Pancreas (tissue), 10 donors: ENCODE results near the gene FRS2. TPM values are rescaled to one million over a fixed set of nuclear protein-coding genes. Genes with fewer than 3 reads are reported as not detected.
A peak's percentile ranks its signal among the peaks of the same experiment; 100 is the strongest.

Source experiments
- ATAC-seq, 4 donors: fragments of 200-7000 bp; cut with Tn5 transposase; one replicate each; pipeline versions ENCODE4 v1.8.0 to v1.9.1; 2020; ENCODE audit warnings: mild to moderate bottlenecking in 4 of 4, moderate library complexity in 4 of 4
- DNase-seq, 6 donors: peaks; one replicate each; pipeline ENCODE4 v3.0.0-alpha.2; 2020
- FAIRE-seq: peaks from 2 replicates; lab custom pipeline; 2012; peaks lifted over from hg19 to GRCh38; lab: Jason Lieb, UNC
- H3K27ac ChIP-seq, 4 donors: fragments of 200-600 bp; sonication (generic); 1 replicate in 3 of 4; 2 replicates in 1 of 4; pipeline versions ENCODE4 v1.5.0 to v1.8.0; 2020
- H3K27me3 ChIP-seq, 4 donors: fragments of 200-600 bp; one replicate each; pipeline ENCODE4 v1.8.0; 2021
- H3K36me3 ChIP-seq, 3 donors: fragments of 200-600 bp; sonication (generic) in 1 of 3; one replicate each; pipeline versions ENCODE4 v1.5.0 to v1.8.0; 2020 to 2021
- H3K4me1 ChIP-seq, 3 donors: fragments of 200-600 bp; one replicate each; pipeline ENCODE4 v1.8.0; 2021
- H3K4me3 ChIP-seq, 4 donors: fragments of 200-600 bp; sonication (generic) in 2 of 4; one replicate each; pipeline versions ENCODE4 v1.5.0 to v1.8.0; 2020 to 2021
- H3K9me3 ChIP-seq, 4 donors: fragments of 200-600 bp; one replicate each; pipeline ENCODE4 v1.8.0; 2021
- WGBS, 2 donors: extraction: QIAGEN DNeasy Blood & Tissue Kit; methylation state at CpG; one replicate each; pipeline ENCODE4 v1.1.7; 2013; 5-methylcytosine and 5-hydroxymethylcytosine counted together
- intact Hi-C, 3 donors: fragments of 100-400 bp; cut with DNase I; formaldehyde crosslinking; loops; one replicate each; pipeline versions ENCODE4 v1.11.1 to v1.14.2; 2022
- microRNA-seq, 2 donors: library from miRNA; unstranded; fragments of <30 nt; microRNA quantifications; one replicate each; pipeline versions ENCODE4 to v1.1.0, GENCODE V29; 2019 to 2020
- polyA plus RNA-seq, 2 donors: library from polyadenylated mRNA; stranded (reverse); fragments of 200-250 nt; gene quantifications; one replicate each; pipeline ENCODE4 v1.2.3, GENCODE V29; 2013
- total RNA-seq, 6 donors: library from RNA; stranded (reverse); fragmentation: NEBNext Ultra II Directional in 4 of 6; extraction: Animal tissue kit (Norgen Biotek cat#: 25700) in 4 of 6; gene quantifications; one replicate each; pipeline versions ENCODE4 v1.2.1 to v1.2.4, GENCODE V29; 2021 to 2023
- TF ChIP-seq, protein P1 (sequence below), 4 donors: fragments of 200-600 bp; sonication (generic) in 3 of 4; IDR thresholded peaks; one replicate each; pipeline versions ENCODE4 v1.5.0 to v1.8.0; 2021; ENCODE audit warnings: antibody characterized with exemption in 4 of 4
- donor health status: healthy with polysubstance abuse.
- donor health status: DM: no; HTN: no; CAD: no; lungs with moderate emphysema.
- donor health status: DM: no; HTN: no; CAD: no.
- donor health status: control.
- donor health status: control.
- donor health status: Bipolar disorder and iron deficiency.
- donor health status: DM: yes; HTN: yes; CAD: no.
- donor health status: DM: no; HTN: no; CAD: no.
- donor health status: DM: no; HTN: no; CAD: no.
- donor health status: DM: yes; HTN: yes; CAD: no.

The FRS2 gene
- total and polyA plus RNA-seq, 8 donors, result 2.5 to 23.2 (median 12.1) TPM

DNA sequence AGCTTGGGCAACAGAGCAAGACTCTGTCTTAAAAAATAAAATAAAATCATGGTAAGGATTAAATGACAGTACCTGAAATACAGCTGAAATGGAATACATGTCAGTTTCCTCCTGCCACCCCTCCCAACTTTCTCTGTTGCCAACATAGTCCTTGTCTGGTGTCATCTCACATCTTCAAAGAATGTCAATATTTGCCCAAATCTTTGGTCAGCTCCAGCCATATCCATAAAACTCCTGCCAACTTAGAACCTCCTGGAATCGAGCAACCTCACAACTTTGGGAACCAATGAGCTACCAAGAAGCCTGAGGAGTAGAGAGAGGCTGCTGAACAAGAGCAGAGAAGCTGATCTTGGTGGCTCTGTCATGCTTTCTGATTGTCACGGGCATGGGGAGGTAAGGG is 151.4 kb downstream of the FRS2 start:
- 81 to 83% methylated on average over 2 of the region's 2 CpGs for WGBS, 2 donors
- Histone ChIP-seq H3K36me3 (no peaks in the 10 kb centered on the region), H3K4me1 (peaks cover 0 to 4% (median 0%) of the 10 kb centered on the region in 3 donors), H3K9me3 (no peaks in the 10 kb centered on the region), H3K27ac (no peak overlapping the region), H3K4me3 (no peak overlapping the region), H3K27me3 (no peaks in the 10 kb centered on the region)
- DNase-seq, result no peak
- ATAC-seq, result no peak
- intact Hi-C loops, result no loop called here
- FAIRE-seq, result no peak
- TF ChIP-seq, protein P1, sequence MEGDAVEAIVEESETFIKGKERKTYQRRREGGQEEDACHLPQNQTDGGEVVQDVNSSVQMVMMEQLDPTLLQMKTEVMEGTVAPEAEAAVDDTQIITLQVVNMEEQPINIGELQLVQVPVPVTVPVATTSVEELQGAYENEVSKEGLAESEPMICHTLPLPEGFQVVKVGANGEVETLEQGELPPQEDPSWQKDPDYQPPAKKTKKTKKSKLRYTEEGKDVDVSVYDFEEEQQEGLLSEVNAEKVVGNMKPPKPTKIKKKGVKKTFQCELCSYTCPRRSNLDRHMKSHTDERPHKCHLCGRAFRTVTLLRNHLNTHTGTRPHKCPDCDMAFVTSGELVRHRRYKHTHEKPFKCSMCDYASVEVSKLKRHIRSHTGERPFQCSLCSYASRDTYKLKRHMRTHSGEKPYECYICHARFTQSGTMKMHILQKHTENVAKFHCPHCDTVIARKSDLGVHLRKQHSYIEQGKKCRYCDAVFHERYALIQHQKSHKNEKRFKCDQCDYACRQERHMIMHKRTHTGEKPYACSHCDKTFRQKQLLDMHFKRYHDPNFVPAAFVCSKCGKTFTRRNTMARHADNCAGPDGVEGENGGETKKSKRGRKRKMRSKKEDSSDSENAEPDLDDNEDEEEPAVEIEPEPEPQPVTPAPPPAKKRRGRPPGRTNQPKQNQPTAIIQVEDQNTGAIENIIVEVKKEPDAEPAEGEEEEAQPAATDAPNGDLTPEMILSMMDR (IDR thresholded peaks at IDR 0.05), result no peak

GRCh38 chr12:69623970-69624369 is 153.8 kb downstream of the FRS2 start:
- Histone ChIP-seq H3K9me3 (no peaks in the 10 kb centered on the region), H3K4me3 (no peak overlapping the region), H3K4me1 (peaks cover 0 to 4% (median 0%) of the 10 kb centered on the region in 3 donors), H3K27me3 (no peaks in the 10 kb centered on the region), H3K27ac (no peak overlapping the region), H3K36me3 (no peaks in the 10 kb centered on the region)
- ATAC-seq, result peak; percentile 95 to 99 (median 98)
- intact Hi-C loops, result no loop called here
- 36 to 38% methylated on average over 13 of the region's 13 CpGs for WGBS, 2 donors
- no peak for FAIRE-seq
- DNase-seq, result peak; percentile 84 to 97 (median 90)
- TF ChIP-seq, protein P1 (IDR thresholded peaks at IDR 0.05), result no peak

DNA sequence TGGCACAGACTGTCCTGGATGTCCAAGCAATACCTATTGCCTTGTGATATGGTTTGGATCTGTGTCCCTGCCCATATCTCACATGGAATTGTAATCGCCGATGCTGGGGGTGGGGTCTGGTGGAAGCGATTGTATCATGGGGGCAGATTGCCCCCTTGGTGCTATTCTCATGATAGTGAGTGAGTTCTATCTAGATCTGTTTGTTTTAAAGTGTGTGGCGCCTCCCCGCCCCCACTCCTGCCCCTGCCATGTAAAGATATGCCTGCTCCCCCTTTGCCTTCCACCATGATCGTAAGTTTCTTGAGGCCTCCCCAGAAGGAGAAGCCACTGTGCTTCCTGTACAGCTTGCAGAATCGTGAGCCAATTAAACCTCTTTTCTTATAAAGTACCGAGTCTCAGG is 157.3 kb downstream of the FRS2 start:
- FAIRE-seq, result no peak
- peaks cover 0 to 4% (median 0%) of the 10 kb centered on the region in 3 donors for H3K4me1 ChIP-seq
- no peaks in the 10 kb centered on the region for H3K36me3 ChIP-seq
- no peak for ATAC-seq
- no peak for DNase-seq
- no peak overlapping the region for H3K4me3 ChIP-seq
- no peak overlapping the region for H3K27ac ChIP-seq
- TF ChIP-seq, protein P1 (IDR thresholded peaks at IDR 0.05), result no peak
- intact Hi-C loops, result no loop called here
- no peaks in the 10 kb centered on the region for H3K9me3 ChIP-seq
- no peaks in the 10 kb centered on the region for H3K27me3 ChIP-seq
- 66 to 96% methylated on average over 8 of the region's 8 CpGs for WGBS, 2 donors

Small RNA genes within 50 kb of the gene (microRNA-seq; reads per million reads assigned to microRNA genes)
- gene MIR3913-1, result 0 reads per million in 2 donors
- 0 reads per million in 2 donors for gene MIR3913-2

Other genes starting within 250 kb of the FRS2 start
- gene CPSF6, start 230.8 kb upstream of the FRS2 start, total RNA-seq, result 10 to 100 TPM; 20.4 to 34.2 (median 28.8) TPM
- 10 to 100 TPM; 14.1 to 17.8 TPM for gene CPSF6, start 230.8 kb upstream of the FRS2 start, polyA plus RNA-seq
- 100 to 1,000 TPM in 2 of 6 donors, 10 to 100 TPM in 4; 14.0 to 591 (median 39.3) TPM for gene LYZ, start 122.0 kb upstream of the FRS2 start, total RNA-seq
- 10 to 100 TPM; 10.1 to 29.4 TPM for gene LYZ, start 122.0 kb upstream of the FRS2 start, polyA plus RNA-seq
- 10 to 100 TPM in 3 of 6 donors, 1 to 10 TPM in 3; 8.3 to 14.6 (median 10.6) TPM for gene YEATS4, start 110.6 kb upstream of the FRS2 start, total RNA-seq
- gene YEATS4, start 110.6 kb upstream of the FRS2 start, polyA plus RNA-seq, result 10 to 100 TPM in 1 of 2 donors, 1 to 10 TPM in 1; 6.0 to 15.6 TPM
- gene CCT2, start 115.1 kb downstream of the FRS2 start, total RNA-seq, result 10 to 100 TPM; 41.6 to 69.1 (median 63.7) TPM
- gene CCT2, start 115.1 kb downstream of the FRS2 start, polyA plus RNA-seq, result 10 to 100 TPM; 43.5 to 60.0 TPM
- not detected for gene LRRC10, start 140.5 kb downstream of the FRS2 start, total RNA-seq
- gene LRRC10, start 140.5 kb downstream of the FRS2 start, polyA plus RNA-seq, result not detected
- gene BEST3, start 228.9 kb downstream of the FRS2 start, total RNA-seq, result 1 to 10 TPM in 2 of 6 donors, under 1 TPM in 2, not detected in 2; 0.12 to 1.6 (median 0.91) TPM
- gene BEST3, start 228.9 kb downstream of the FRS2 start, polyA plus RNA-seq, result 1 to 10 TPM; 1.0 to 2.8 TPM